ENCODE measurements around the gene SLC35G2. TPM values are rescaled to one million over a fixed set of nuclear protein-coding genes. Genes with fewer than 3 reads are reported as not detected.
"Not testable (repeated sequence)": the region's sequence is repeated elsewhere in the genome, so short reads cannot be mapped to it uniquely, and the experiment has no call there.

The SLC35G2 gene
- polyA plus RNA-seq, 3 donors from 2014 or later = 0.09 TPM; not detected in 2

DNA sequence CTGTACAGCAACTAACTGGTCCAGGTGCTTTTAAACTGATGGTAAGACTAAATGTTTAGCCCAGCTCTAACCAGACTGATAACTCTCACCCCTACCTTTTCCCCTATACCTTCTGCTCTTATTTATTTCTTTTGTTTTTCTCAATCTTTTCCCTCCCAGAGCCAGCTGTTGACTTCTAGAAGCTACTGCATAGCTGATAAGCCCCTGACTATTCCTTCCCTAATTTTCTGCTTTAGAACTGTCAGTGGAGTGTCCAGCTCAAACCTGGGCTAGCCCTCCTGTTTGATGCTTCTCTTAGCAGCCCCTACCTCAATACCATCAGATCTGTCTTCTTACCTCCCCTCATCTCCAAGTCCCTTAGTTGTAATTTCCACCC is 20.6 kb downstream of the SLC35G2 start:
- no peak for DNase-seq
- Mint-ChIP-seq H3K27me3 (ENCODE audit: low read depth in 3 of 3) (peaks cover 0 to 2% (median 2%) of the 10 kb centered on the region in 3 donors), H3K9me3 (no peaks in the 10 kb centered on the region), H3K4me3 (no peak overlapping the region), H3K4me1 (peaks cover 7 to 14% of the 10 kb centered on the region in 2 donors), H3K36me3 (peaks cover 12 to 24% (median 16%) of the 10 kb centered on the region in 3 donors), H3K27ac (peak overlapping the region in 4 of 6 donors; percentile 11 to 64 (median 50))

DNA sequence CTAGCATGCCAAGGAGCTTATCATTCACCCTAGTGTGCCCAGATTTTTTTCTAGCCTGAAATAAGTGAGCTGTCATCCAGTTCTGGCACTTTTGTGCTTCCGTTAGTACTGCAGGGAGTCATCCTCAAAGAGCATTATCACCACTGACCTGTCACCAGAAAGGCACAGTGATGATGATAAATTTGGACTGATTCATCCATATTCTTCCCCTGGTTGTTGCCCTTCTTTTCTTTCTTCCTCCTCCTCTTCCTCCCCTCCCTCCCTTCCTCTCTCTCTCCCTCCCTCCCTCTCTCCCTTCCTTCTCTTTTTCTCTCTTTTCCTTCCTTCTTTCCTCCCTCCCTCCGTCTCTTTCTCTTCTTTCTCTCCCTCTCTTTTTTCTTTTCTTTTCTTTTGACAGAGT is 21.3 kb downstream of the SLC35G2 start:
- no peak for DNase-seq
- H3K27ac Mint-ChIP-seq = peak overlapping the region in 1 of 6 donors; percentile 11
- H3K27me3 Mint-ChIP-seq (ENCODE audit: low read depth in 3 of 3) = peaks cover 0 to 2% (median 2%) of the 10 kb centered on the region in 3 donors
- H3K9me3 Mint-ChIP-seq = no peaks in the 10 kb centered on the region
- peaks cover 12 to 29% (median 21%) of the 10 kb centered on the region in 3 donors for H3K36me3 Mint-ChIP-seq
- peaks cover 7 to 14% of the 10 kb centered on the region in 2 donors for H3K4me1 Mint-ChIP-seq
- H3K4me3 Mint-ChIP-seq = no peak overlapping the region

DNA sequence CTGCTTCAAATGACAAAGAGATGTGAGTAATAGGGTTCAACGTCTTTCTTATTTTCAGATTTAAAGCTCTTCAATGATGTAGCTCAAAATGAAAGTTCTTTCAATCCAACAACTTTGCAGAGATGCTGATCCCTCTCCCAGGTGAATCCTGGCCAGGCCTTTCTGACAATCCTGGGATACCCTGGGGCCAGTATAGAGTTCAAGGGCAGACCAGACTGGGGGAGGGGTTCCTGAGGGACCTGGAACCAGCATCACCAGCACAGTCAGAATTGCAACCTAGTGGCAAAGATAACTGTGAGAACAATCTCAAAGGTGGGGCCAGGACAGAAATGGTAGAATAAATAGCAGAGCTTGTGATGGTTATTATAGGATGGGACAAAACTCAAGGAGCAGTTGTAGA is 23.4 kb downstream of the SLC35G2 start:
- H3K4me1 Mint-ChIP-seq = peaks cover 7 to 14% of the 10 kb centered on the region in 2 donors
- DNase-seq = no peak
- H3K9me3 Mint-ChIP-seq = no peaks in the 10 kb centered on the region
- peaks cover 0 to 2% (median 0%) of the 10 kb centered on the region in 3 donors for H3K27me3 Mint-ChIP-seq (ENCODE audit: low read depth in 3 of 3)
- H3K27ac Mint-ChIP-seq = peak overlapping the region in 1 of 6 donors; percentile 38
- no peak overlapping the region for H3K4me3 Mint-ChIP-seq
- H3K36me3 Mint-ChIP-seq = peaks cover 19 to 31% (median 30%) of the 10 kb centered on the region in 3 donors

DNA sequence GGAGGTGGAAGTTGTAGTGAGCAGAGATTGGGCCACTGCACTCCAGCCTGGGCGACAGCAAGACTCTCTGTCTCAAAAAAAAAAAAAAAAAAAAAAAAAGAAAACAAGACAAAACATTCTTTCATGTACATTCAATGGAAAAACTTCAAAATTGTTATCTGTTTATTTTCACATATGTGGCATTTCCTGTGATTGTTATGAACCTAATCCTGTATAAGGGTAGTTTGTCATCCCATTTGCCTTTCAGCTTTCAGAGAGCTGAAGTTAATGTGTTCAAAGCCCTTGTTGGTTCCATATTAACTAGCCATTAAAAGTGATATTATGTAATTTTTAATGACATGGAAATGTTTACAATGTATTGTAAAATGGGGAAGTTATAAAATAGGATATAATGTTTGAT is 25.8 kb downstream of the SLC35G2 start:
- peaks cover 0 to 2% (median 0%) of the 10 kb centered on the region in 3 donors for H3K27me3 Mint-ChIP-seq (ENCODE audit: low read depth in 3 of 3)
- H3K9me3 Mint-ChIP-seq = no peaks in the 10 kb centered on the region
- no peak for DNase-seq
- H3K27ac Mint-ChIP-seq = no peak overlapping the region
- H3K36me3 Mint-ChIP-seq = peaks cover 12 to 27% (median 25%) of the 10 kb centered on the region in 3 donors
- no peak overlapping the region for H3K4me3 Mint-ChIP-seq
- H3K4me1 Mint-ChIP-seq = peaks cover 4% of the 10 kb centered on the region in 2 donors

DNA sequence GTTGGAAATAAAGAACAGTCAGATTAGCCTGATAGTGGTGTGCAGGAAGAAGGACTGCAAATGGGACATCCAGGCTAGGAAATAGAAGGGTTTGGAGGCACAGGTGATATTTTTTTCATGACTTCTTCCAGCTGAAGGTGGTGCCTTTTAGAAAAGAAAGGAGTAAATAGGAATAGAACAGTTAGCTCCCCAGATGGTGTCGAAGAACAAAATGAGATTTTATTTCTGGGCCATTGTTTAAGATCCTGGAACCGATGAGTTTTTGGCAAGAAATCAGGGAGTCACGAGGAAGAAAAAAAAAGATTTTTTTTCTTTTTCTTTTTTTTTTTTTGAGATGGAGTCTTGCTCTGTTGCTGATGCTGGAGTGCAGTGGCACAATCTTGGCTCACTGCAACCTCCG is 33.3 kb downstream of the SLC35G2 start:
- DNase-seq = no peak
- Mint-ChIP-seq H3K9me3 (no peaks in the 10 kb centered on the region), H3K27me3 (ENCODE audit: low read depth in 3 of 3) (peaks cover 0 to 2% (median 1%) of the 10 kb centered on the region in 3 donors), H3K36me3 (peaks cover 7 to 26% (median 10%) of the 10 kb centered on the region in 3 donors), H3K4me1 (peaks cover 5 to 7% of the 10 kb centered on the region in 2 donors), H3K4me3 (no peak overlapping the region), H3K27ac (no peak overlapping the region)

DNA sequence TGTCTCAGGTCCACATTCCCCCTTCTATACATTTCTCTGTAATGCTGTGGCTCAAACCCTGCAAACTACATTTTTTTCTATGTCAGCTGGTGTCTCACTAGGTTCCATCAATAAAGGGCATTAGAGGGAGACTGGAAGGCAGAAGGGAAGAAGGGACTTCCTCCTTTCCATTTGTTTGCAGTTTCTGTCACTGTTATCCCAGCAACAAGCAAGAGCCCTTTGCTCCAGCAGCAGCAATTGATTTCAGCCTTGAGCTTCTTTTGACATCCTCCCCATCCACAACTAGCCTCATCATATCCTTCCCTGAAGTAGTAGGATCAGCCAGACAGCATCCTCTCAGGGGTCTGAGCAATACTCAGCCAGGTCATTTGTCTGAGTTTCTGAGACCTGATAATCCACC is 37.7 kb downstream of the SLC35G2 start:
- Mint-ChIP-seq H3K9me3 (no peaks in the 10 kb centered on the region), H3K36me3 (peaks cover 5 to 33% (median 12%) of the 10 kb centered on the region in 3 donors), H3K4me3 (no peak overlapping the region), H3K27ac (peak overlapping the region in 1 of 6 donors; percentile 6), H3K27me3 (ENCODE audit: low read depth in 3 of 3) (peaks cover 6 to 14% (median 7%) of the 10 kb centered on the region in 3 donors), H3K4me1 (peaks cover 23 to 43% of the 10 kb centered on the region in 2 donors)
- no peak for DNase-seq

DNA sequence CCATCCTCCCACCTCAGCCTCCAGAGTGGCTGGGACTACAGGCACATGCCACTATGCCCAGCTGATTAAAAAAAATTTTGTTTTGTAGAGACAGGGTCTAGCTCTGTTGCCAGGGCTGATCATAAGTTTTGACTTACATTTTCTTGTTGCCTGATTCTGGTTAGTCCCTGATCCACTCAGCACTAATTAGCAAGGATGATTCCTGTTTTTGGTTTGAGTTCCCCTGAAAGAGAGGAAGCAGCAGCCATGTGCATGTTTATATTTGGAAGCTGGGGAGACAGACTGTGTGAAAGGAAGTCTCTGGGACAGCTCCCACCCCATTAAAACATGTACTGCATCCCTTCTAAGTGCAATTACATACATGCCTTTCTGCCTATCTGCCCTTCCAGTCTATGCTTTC is 39.5 kb downstream of the SLC35G2 start:
- H3K36me3 Mint-ChIP-seq = peaks cover 4 to 27% (median 12%) of the 10 kb centered on the region in 3 donors
- H3K27ac Mint-ChIP-seq = peak overlapping the region in 1 of 6 donors; percentile 20
- peaks cover 9 to 19% (median 13%) of the 10 kb centered on the region in 3 donors for H3K27me3 Mint-ChIP-seq (ENCODE audit: low read depth in 3 of 3)
- no peak for DNase-seq
- no peak overlapping the region for H3K4me3 Mint-ChIP-seq
- H3K4me1 Mint-ChIP-seq = peaks cover 31 to 56% of the 10 kb centered on the region in 2 donors
- H3K9me3 Mint-ChIP-seq = no peaks in the 10 kb centered on the region

DNA sequence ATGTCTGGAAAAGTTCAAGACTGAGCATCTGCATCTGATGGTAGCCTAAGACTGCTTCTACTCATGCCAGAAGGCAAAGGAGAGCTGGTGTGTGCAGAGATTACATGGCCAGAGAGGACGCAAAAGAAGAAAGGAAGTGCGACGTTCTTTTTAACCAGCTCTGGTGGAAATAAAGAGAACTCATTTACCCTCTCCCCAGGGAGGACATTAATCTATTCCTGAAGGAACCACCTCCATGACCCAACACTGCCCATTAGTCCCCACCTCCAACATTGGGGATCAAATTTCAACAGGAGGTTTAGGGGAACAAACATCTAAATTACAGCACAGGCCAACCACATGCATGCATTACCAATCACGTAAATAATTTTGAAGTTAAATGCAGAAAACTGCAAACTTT is 41.6 kb downstream of the SLC35G2 start:
- peak overlapping the region; percentile 92 to 99 (median 98) for H3K27ac Mint-ChIP-seq
- H3K4me1 Mint-ChIP-seq = peaks cover 39 to 65% of the 10 kb centered on the region in 2 donors
- peaks cover 3 to 24% (median 4%) of the 10 kb centered on the region in 3 donors for H3K36me3 Mint-ChIP-seq
- no peak for DNase-seq
- H3K9me3 Mint-ChIP-seq = no peaks in the 10 kb centered on the region
- H3K27me3 Mint-ChIP-seq (ENCODE audit: low read depth in 3 of 3) = peaks cover 9 to 19% (median 13%) of the 10 kb centered on the region in 3 donors
- peak overlapping the region; percentile 92 to 99 (median 95) for H3K4me3 Mint-ChIP-seq

DNA sequence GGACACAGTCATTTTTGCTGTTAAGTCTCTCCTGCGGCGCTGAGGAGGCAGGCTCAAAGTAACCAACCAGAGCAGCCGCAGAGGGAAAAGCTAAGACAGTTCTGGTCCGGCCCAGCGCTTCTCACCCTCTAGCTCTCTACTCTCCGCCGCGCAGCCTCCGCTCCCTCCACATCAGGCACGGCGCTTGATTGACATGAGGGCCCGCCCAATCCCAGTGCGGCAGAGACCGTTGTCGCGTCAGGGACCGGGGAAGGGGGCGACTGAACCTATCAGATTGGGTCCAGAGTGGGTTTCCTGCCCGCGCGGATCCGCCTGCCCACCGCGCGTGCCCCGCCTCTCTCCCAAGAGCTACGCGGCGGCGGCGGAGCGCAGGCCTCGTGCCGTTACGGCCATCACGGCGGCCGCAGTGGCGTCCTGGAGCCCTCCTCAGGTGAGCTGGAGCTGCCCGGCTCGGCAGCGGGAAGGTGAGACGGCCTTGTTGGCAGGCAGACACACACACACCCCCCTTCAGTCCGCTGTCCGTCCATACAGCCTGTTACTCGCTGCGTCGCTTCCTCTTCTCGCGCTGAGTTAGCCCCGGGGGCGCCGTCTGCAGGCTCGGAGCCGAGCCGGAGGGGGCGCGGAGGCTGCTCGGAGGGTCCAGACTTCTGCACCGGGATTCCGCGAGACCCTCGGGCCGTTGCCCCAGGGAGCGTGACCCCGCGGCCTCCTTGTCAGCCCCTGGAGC is 43.1 kb downstream of the SLC35G2 start, which contains the start of gene NCK1:
Gene NCK1 (plus strand): TSS at position 319 of the 727 bp plus-strand sequence. CDS start 65,794 bp downstream, outside the sequence.
- Mint-ChIP-seq H3K36me3 (peaks cover 3 to 15% (median 5%) of the 10 kb centered on the region in 3 donors), H3K4me1 (peaks cover 50 to 74% of the 10 kb centered on the region in 2 donors), H3K9me3 (peaks cover 0 to under 1% (median 0%) of the 10 kb centered on the region in 6 donors), H3K27me3 (ENCODE audit: low read depth in 3 of 3) (peaks cover 9 to 22% (median 16%) of the 10 kb centered on the region in 3 donors), H3K4me3 (peak within 1 kb of the TSS; percentile 92 to 99 (median 95)), H3K27ac (peak within 1 kb of the TSS; percentile 92 to 99 (median 98))
- peak; percentile 98 for DNase-seq

DNA sequence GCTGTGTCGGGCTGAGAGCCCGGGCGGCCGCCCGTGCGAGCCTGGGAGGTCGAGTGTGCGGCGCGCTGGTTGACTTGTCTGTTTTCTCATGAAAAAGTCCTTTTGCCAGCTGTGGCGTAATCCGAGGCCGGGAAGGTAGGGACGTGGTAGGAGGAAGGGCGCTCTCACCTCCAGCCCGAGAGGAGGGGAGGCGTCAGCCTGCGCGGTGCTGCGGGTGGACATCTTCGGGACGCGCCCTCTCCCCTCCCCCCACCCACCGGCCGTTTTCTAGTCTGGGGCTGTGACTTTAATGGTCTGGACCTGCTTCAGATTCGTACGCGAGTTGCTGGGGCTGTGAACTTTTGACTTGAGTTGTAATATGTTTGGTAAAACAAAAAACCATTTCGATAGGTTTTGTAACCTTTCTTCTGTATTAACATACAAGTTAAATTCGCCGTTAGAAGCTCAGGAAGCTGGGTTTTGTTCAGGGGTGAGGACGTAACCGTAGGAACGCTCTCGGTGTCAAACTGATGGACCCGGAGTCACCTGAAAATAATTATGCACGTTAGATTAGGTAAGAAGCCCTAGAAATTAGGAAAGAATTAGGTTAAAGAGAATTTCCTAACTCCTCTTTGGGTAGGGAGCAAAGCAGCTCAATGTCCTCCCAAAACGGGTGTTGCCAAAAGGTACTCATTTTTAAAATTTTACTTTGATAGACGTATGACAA is 43.8 kb downstream of the SLC35G2 start:
- peak in 2 of 3 donors; percentile 48 to 49 for DNase-seq
- peaks cover 57 to 74% of the 10 kb centered on the region in 2 donors for H3K4me1 Mint-ChIP-seq
- H3K4me3 Mint-ChIP-seq = peak overlapping the region; percentile 92 to 99 (median 95)
- H3K27me3 Mint-ChIP-seq (ENCODE audit: low read depth in 3 of 3) = peaks cover 9 to 22% (median 16%) of the 10 kb centered on the region in 3 donors
- H3K9me3 Mint-ChIP-seq = peaks cover 0 to 2% (median 0%) of the 10 kb centered on the region in 6 donors
- H3K27ac Mint-ChIP-seq = peak overlapping the region; percentile 92 to 99 (median 98)
- H3K36me3 Mint-ChIP-seq = peaks cover 4 to 16% (median 4%) of the 10 kb centered on the region in 3 donors

DNA sequence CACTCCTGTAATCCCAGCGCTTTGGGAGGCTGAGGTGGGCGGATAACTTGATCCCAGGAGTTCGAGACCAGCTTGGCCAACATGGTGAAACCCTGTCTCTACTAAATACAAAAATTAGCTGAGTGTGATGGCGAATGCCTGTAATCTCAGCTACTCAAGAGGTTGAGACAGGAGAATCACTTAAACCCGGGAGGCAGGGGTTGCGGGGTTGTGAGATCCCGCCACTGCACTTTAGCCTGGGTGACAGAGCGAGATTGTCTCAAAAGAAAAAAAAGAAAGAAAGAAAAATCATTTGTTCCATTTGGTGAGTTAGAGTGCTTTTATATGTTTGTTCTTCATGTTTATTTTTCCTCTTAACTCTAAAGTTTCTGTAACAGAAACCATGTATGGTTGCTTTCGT is 50.4 kb downstream of the SLC35G2 start:
- Mint-ChIP-seq H3K36me3 (peaks cover 28 to 34% (median 30%) of the 10 kb centered on the region in 3 donors), H3K9me3 (peaks cover 0 to 2% (median 0%) of the 10 kb centered on the region in 6 donors), H3K4me3 (no peak overlapping the region), H3K27ac (no peak overlapping the region), H3K27me3 (ENCODE audit: low read depth in 3 of 3) (peaks cover 0 to 5% (median 2%) of the 10 kb centered on the region in 3 donors), H3K4me1 (peaks cover 66 to 89% of the 10 kb centered on the region in 2 donors)
- no peak for DNase-seq

DNA sequence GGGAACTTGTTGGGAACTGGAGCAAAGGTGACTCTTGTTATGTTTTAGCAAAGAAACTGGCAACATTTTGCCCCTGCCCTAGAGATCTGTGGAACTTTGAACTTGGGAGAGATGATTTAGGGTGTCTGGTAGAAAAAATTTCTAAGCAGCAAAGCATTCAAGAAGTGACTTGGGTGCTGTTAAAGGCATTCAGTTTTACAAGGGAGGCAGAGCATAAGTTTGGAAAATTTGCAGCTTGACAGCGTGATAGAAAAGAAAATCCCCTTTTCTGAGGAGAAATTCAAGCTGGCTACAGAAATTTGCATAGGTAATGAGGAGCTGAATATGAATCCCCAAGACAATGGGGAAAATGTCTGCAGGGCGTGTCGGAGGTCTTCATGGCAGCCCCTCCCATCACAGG is 53.3 kb downstream of the SLC35G2 start:
- H3K4me3 Mint-ChIP-seq; H3K27me3 Mint-ChIP-seq (ENCODE audit: low read depth in 3 of 3); DNase-seq; H3K9me3 Mint-ChIP-seq: not testable (repeated sequence)
- Mint-ChIP-seq H3K4me1 (peaks cover 67 to 95% of the 10 kb centered on the region in 2 donors), H3K27ac (peak overlapping the region in 4 of 6 donors; percentile 14 to 30 (median 18)), H3K36me3 (peaks cover 30 to 33% (median 30%) of the 10 kb centered on the region in 3 donors)

DNA sequence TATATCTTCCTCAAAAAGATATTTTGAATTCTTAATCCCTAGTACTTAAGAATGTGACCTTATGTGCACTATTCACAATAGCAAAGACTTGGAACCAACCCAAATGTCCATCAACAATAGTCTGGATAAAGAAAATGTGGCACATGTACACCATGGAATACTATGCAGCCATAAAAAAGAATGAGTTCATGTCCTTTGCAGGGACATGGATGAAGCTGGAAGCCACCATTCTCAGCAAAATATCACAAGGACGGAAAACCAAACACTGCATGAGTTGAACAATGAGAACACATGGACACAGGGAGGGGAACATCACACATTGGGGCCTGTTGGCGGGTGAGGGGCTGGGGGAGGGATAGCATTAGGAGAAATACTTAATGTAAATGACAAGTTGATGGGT is 60.6 kb downstream of the SLC35G2 start:
- not testable (repeated sequence) for H3K4me3 Mint-ChIP-seq; H3K27me3 Mint-ChIP-seq (ENCODE audit: low read depth in 3 of 3); H3K9me3 Mint-ChIP-seq; DNase-seq; H3K36me3 Mint-ChIP-seq
- Mint-ChIP-seq H3K27ac (peak overlapping the region in 3 of 6 donors; percentile 63 to 65 (median 63)), H3K4me1 (peaks cover 79 to 94% of the 10 kb centered on the region in 2 donors)
